EH (cell line): ENCODE results near the gene ACVR2B.

Source experiments
- DNase-seq: peaks from one replicate; pipeline ENCODE4 v3.0.0-alpha.2; 2015; ENCODE audit warnings: low read depth

ACVR2B gene

GRCh38 chr3:38488949-38489348, 35.3 kb downstream of the ACVR2B start:
- no peak for DNase-seq

GRCh38 chr3:38489766-38490165, 36.1 kb downstream of the ACVR2B start:
- no peak for DNase-seq

GRCh38 chr3:38490281-38491030, 36.8 kb downstream of the ACVR2B start:
- no peak for DNase-seq

- no peak for DNase-seq
Observed at GRCh38 chr3:38491215-38491614, 37.5 kb downstream of the ACVR2B start.

GRCh38 chr3:38493031-38493430, 39.3 kb downstream of the ACVR2B start:
- peak; percentile 67 for DNase-seq

- DNase-seq, result peak; percentile 94
Observed at GRCh38 chr3:38496131-38496910, 42.6 kb downstream of the ACVR2B start, which contains the start of gene EXOG. Gene EXOG, plus strand, starts transcription at chr3:38496340. Its CDS starts 28 bp downstream, at chr3:38496368.

- peak; percentile 44 for DNase-seq
Observed at GRCh38 chr3:38497031-38497430, 43.3 kb downstream of the ACVR2B start.

- DNase-seq, result peak; percentile 46
Observed at GRCh38 chr3:38500688-38501417, 47.2 kb downstream of the ACVR2B start.

GRCh38 chr3:38507120-38507519, 53.4 kb downstream of the ACVR2B start:
- no peak for DNase-seq

- DNase-seq, result no peak
Observed at GRCh38 chr3:38509732-38510131, 56.0 kb downstream of the ACVR2B start.

GRCh38 chr3:38510631-38511030, 56.9 kb downstream of the ACVR2B start:
- no peak for DNase-seq

- DNase-seq, result no peak
Observed at GRCh38 chr3:38511546-38511945, 57.9 kb downstream of the ACVR2B start.

- no peak for DNase-seq
Observed at GRCh38 chr3:38515367-38515766, 61.7 kb downstream of the ACVR2B start.

- DNase-seq, result no peak
Observed at GRCh38 chr3:38516669-38517068, 63.0 kb downstream of the ACVR2B start.

- peak; percentile 87 for DNase-seq
Observed at GRCh38 chr3:38519000-38519399, 65.3 kb downstream of the ACVR2B start.

- DNase-seq, result no peak
Observed at GRCh38 chr3:38519651-38520050, 66.0 kb downstream of the ACVR2B start.

- peak; percentile 66 for DNase-seq
Observed at GRCh38 chr3:38521391-38521987, 67.8 kb downstream of the ACVR2B start.

GRCh38 chr3:38522002-38522401, 68.3 kb downstream of the ACVR2B start:
- DNase-seq, result no peak

GRCh38 chr3:38524141-38524739, 70.5 kb downstream of the ACVR2B start:
- DNase-seq, result peak; percentile 60

GRCh38 chr3:38526792-38527191, 73.1 kb downstream of the ACVR2B start:
- no peak for DNase-seq

GRCh38 chr3:38528457-38528856, 74.8 kb downstream of the ACVR2B start:
- DNase-seq, result no peak

GRCh38 chr3:38532529-38532928, 78.8 kb downstream of the ACVR2B start:
- no peak for DNase-seq
